Thyroid gland (tissue), 4 donors: Measurements from ENCODE around the gene NDUFV3.
"Not testable (repeated sequence)": the region's sequence is repeated elsewhere in the genome, so short reads cannot be mapped to it uniquely, and the experiment has no call there.

Source experiments
- CTCF ChIP-seq, 6 experiments: fragments of 200-600 bp in 3 of 6; fragments of 450-650 bp in 3 of 6; sonication (generic) in 3 of 6; IDR thresholded peaks; one replicate each; pipeline ENCODE4 v1.5.1; 2016 to 2019; ENCODE audit warnings: antibody characterized with exemption in 6 of 6, mild to moderate bottlenecking in 2 of 6, inconsistent platforms in 1 of 6, moderate library complexity in 1 of 6
- POLR2A ChIP-seq, 2 donors: fragments of 450-650 bp; IDR thresholded peaks; one replicate each; pipeline ENCODE4 v1.6.1; 2017; ENCODE audit warnings: antibody characterized with exemption in 2 of 2, mild to moderate bottlenecking in 2 of 2, moderate library complexity in 1 of 2

- not testable (repeated sequence) for TF ChIP-seq POLR2A, CTCF (IDR thresholded peaks at IDR 0.05)
These were observed 44.2 kb downstream of the NDUFV3 start for GRCh38 chr21:42937034-42937940.
